GM18526 (cell line): ENCODE measurements around the gene ANKS1B.

ENCODE experiments used
- POLR2A ChIP-seq: IDR thresholded peaks from 3 replicates; pipeline ENCODE4 v1.6.1; 2011; ENCODE audit not compliant: insufficient read length; ENCODE audit errors: extremely low read depth

ANKS1B gene

DNA sequence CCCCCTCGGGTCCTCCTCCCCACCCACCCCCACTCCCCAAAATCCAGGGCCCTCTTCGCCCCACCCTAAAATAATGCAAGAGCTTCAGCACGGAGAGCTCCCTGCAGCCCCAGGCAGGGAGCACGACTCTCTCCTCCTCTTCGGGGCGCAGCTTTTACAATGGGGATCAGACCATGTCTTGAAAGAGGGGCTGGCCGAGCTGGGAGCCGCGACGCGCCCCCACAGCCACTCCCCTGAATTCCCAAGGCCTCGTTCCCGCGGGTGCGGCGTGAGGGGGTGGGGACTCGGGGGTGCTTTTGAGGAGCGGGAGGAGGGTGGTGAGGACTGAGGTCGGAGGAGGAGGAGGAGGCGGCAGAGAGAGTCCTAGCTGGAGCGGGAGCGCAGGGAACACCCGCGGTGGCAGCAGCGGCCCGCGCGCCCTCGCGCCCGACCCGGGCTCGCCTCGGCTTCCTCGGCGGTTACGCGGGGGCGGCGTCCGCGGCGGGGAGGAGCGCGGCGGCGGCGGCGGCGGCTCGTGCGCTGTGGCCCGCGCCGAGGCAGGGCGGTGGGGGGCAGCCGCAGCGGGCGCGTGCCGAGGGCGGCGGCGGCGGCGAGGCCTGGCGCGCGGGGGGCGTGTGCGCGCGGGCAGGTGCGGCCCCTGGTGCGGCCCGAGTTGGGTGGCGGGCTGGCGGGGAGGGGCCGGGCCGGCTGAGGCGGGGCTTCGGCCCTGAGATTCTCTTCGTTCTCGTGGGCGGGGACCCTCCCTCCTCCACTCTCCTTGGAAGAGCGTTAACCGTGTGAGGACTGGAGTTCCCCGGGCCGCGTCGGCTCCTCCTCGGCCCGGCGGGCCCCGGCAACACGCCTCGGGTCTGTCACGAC lies at the start of gene ANKS1B:
Gene ANKS1B (minus strand): TSS at position 666 of the 858 bp plus-strand sequence. CDS start 699 bp downstream, outside the sequence.
- TF ChIP-seq POLR2A = no peak

DNA sequence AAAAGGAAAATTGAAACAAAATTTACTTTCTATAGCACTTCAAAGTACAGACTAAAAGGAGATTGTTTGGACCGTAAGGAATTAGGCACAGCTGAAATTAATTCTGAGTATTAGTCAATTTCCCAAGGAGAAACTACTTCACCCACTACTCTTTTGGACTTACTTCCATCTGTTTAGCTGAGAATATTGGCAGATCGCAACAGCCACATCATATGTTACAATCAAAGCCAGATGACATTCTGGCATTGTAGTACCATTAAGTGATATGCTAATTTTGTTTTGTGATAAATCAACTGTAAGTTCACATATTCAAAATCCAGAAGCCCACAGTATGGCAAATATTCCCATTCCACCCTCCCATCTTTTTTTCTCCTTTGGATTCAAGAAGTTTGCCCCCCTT lies 47.1 kb upstream of the ANKS1B start:
- no peak for TF ChIP-seq POLR2A

DNA sequence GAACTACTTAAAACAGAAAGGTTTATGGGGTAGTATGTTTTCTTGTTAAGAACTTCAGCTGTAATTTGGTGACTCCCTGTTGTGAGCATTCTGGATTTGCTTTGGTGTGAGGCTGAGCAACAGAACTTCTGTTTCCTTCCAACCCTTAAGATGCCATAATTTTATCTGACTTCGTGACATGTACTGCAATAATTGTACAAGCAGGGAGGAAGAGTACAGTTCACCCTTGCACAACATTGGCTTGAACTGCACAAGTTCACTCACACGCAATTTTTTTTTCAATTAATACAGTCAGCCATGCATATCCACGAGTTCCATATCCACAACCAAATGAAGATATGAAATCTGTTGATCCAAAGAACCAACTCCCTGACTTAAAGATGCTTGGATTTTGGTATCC lies 42.9 kb upstream of the ANKS1B start:
- no peak for TF ChIP-seq POLR2A

DNA sequence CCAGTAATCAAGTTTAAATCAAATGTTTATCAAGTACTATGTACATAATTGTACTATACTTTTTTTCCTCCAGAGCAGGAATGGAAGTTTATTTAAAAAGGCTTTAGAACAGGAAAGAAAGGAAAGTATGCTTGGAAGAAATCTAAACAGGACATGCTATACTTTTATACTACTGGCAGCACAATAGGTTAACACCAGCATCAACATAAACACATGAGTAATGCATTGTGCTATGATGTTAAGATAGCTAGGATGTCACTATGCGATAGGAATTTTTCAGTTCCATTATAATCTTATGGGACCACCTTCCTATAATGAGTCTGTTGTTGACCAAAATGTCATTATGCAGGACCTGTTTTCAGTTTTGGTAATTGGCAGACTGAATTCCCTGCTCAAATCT lies 41.5 kb upstream of the ANKS1B start:
- TF ChIP-seq POLR2A = no peak

DNA sequence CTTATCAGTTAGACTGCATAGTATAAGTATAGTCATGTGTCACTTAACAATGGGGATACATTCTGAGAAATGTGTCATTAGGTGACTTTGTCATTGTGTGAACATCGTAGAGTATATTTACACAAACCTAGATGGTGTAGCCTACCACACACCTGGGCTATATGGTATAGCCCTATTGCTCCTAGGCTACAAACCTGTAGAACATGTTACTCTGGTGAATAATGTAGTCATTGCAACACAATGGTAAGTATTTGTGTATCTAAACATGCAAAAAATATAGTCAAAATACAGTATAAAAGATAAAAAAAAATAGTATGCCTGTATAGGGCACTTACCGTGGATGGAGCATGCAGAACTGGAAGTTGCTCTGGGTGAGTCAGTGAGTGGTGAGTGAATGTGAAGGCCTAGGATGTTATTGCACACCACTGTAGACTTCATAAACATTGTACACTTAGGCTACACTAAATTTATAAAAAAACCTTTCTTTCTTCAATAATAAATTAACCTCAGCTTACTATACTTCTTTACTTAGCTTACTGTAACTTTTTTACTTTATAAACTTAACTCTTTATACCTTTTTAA lies 40.3 kb upstream of the ANKS1B start:
- no peak for TF ChIP-seq POLR2A

DNA sequence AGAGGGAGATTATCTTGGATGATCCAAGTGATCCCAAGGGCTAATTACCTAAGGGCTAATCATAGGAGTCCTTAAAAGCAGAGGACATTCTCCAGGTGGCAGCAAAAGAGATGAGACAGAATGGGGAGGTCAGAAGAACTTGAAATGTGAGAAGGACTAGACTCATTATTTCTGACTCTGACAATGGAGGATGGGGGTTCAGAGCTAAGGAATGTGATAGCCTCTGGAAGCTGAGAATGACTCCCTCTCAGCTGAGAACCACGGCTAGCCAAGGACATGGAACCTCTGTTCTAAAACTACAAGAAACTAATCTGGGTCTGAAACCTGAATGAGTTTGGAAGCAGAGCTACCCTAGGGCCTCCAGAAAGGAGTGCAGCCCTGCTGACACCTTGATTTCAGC lies 35.6 kb upstream of the ANKS1B start:
- TF ChIP-seq POLR2A = no peak

DNA sequence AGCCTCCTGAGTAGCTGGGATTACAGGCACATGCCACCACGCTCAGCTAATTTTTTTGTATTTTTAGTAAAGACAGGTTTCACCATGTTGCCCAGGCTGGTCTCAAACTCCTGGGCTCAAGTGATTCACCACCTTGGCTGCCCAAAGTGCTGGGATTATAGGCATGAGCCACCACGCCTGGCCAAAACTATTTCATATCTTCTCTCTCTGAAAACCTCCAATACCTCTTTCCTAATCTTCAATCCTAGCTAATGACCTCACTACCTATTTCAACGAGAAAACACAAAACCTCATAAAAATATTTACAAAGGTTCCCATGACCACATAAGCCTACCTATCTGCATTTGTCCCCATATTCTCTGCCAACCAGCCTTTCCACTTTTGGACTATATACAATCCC lies 32.3 kb upstream of the ANKS1B start:
- TF ChIP-seq POLR2A = no peak

DNA sequence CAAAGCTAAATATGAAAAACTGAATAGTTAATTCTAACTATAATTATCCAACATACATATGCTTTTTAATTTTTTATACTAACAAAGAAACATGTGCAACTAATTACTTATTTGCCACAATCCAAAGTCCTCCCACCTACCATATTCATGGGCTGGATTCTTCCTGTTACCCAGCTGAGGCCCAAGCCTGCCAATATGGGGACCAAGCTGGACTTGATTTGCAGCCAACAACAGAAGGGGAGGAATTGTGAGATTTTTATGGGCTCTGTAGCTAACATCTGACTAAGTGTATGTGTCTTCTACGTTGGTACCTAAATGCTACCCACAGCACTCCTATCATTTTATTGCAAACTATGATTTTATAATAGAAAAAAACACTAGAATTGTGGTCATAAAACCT lies 13.1 kb upstream of the ANKS1B start:
- TF ChIP-seq POLR2A = no peak

DNA sequence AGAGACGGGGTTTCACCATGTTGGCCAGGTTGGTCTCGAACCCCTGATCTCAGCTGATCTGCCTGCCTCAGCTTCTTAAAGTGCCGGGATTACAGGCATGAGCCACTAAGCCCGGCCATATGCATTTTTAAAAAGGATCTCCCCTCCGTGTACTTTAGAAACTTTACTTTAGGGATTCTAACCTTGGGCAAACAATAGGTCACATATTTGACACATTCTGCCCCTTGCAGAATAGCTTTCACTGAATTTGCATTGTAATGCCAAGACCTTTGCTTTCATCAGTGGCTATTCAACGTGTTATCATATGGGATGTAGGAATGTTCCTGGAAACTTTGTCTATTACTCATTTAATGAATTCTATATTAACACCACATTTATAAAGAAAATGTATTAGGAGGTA lies 11.4 kb upstream of the ANKS1B start:
- no peak for TF ChIP-seq POLR2A

DNA sequence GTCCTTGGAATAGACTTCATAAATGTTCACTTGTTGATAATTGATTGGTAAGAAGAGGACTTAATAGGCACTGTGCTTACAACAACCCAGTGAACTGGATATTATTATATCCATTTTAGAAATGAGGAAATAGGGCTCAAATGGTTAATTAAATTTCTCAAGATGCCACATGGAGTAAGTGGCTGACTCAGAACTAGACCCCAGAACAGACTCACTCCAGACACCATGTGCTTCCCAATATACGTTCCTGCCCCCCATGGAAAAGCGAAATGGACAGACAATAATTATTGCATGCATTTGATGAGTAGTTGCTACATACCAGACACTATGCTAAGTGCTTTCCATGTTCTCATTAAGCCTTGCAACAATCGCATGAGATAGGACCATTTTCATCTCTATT lies 895 bp upstream of the ANKS1B start:
- TF ChIP-seq POLR2A = no peak

DNA sequence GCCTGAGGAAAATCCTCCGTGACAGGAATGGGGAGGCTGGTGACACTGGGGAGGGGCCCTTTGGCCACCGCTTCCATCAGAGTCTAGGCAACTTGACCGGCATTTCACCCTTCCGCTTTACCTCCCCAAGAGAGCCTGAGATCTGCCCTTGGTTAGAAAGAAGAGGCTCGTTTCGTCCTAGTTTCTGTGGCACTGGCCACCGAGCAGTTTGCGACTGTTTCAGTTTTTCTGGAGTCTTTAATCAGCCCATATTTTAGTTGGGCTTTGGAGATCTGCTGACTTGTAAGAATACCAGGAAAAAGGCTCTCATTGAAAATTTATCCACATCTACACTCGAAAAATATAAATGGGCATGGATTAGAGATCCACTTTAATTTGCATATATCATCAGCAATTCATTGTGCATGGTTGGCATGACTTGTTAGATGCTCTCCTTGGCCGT lies 414 bp upstream of the ANKS1B start:
- TF ChIP-seq POLR2A = no peak

DNA sequence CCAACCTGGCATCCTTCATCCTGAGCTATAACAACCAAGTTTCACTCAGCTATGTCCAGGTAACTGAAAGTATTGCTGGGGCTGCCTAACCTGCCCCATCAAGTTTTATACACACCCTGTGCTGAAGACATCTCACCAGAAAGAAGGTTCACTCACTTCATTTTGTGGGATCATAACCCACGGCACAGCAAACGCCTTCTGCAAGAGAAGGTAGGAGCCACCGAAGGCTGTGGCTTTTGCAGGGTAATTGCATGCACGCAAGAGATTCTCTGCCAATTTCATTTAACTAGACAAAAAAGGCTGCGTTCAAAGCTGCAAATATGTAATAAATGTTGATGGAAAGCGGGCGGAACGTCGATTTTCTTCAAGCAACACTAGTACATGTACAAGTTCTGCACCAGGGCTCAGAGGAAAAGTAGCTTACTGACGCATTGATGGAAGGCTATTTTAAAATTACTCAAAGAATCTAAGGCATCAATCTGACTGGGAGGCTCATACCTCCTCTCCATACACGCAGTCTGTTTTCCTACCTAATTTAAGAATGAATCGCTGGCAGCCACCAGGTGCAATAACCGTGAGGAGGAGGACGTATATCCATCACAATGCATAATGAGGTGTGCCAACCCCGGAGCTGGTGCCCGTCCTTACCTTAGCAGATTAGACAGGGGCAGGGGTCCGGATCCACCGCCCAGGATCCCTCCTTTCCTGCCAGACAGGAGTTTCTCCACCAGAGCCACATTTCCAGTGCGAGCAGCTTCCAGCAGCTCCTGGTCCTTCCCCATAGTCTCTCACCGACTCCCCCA lies 1.1 kb downstream of the ANKS1B start:
- no peak for TF ChIP-seq POLR2A

DNA sequence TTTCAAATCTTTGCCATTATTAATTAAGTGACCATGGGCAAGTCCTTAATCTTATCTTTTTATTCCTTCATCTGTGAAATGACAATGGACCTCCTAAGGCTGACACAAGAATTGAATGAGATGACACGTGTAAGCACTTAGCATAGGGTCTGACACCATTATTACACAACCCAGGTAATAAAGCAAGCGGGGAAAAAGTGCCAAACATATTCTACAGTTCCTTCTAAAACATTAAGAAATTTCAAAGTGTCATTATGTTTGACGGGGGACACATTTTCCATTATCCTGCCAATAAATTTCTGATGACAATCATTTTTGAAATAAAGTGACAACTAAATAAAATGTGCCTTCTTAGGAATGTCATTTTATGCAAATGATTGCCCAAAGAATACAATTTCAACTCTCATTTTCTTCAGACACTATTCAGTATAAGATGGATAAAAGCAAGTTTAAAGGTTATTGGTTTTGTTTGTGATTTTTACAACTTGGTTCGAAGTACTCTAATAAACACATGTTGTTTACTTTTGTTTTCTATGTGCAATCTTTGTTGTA lies 3.0 kb downstream of the ANKS1B start:
- TF ChIP-seq POLR2A = no peak

DNA sequence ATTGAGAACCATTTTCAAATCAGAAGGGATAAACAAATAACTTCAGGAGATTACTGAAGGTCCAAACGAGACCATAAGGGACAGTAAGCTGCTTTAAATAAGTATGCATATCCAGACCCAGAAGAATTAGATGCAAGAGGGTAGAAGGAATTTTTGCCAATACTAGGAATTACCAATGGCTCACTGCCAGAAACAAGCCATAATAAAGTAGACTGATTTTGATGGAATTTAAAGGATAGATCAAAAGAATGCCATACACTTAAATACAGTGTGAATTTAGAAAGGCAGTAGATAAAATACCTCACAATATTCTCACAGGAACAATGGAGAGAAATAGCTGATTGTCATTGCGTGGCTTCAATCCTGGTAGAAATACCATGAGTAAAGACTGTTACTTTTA lies 5.3 kb downstream of the ANKS1B start:
- TF ChIP-seq POLR2A = no peak

DNA sequence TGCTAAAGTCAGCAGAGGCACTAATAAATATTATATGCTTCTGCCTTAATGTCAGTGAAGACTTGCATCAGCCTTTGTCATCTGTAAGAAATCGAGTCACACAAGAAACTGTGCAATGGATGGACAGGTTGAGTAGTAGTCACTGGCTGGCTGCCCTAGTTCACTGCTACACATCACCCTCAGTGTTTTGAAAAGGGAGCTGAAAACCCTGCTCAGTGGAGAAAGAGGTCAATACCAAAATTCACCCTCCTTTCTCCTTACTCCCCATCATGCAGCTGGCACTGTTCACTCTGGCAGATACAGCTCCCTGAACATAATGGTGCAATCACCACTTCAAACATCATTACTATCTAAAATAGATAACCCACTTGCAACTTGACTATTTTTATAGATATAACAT lies 6.6 kb downstream of the ANKS1B start:
- TF ChIP-seq POLR2A = no peak

DNA sequence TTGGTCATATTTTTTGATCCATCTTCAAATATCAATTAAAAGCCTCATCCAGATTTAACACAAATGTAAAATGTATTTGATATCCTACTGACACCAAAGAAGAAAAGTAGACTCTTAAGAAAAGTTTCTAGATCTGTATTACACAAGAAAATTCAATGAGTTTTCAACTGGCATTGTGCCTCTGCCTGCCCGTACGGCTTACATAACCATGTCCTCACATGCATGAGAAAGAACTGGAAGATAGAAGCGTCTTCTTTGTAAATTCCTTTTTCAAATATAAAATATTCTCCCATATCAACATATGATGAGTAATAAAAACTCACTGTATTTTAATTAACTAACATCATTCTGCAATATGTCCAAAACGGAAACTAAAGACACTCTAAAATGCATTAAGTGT lies 7.2 kb downstream of the ANKS1B start:
- no peak for TF ChIP-seq POLR2A

DNA sequence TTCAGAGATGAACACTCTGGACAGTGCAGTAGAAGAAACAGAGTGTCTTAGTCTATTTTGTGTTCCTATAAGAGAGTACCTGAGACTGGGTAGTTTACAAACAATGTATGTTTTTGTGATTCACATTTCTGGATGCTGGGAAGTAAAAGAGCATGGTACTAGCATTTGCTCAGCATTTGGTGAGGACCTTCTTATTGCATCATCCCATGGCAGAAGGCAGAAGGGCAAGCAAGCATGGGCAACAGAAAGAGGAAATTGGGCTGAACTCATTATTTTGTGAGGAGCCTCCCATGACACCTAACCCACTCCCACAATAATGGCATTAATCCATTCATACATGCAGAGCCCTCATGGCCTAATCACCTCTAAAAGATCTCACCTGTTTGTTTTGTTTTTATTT lies 8.0 kb downstream of the ANKS1B start:
- TF ChIP-seq POLR2A = no peak
